Endothelial cell of umbilical vein (primary cell): ENCODE data around the gene PTPN14. TPM values are rescaled to one million over a fixed set of nuclear protein-coding genes. Genes with fewer than 3 reads are reported as not detected.

ENCODE experiments used
- BruUV-seq: library from RNA; stranded (reverse); fragments of 400-500 nt; replicated peaks from 2 replicates; lab custom pipeline; 2021; lab: Mats Ljungman, UMichigan
- CTCF ChIA-PET: fragments of 300-600, 350-600 bp; sonication (Branson Sonifier 250); formaldehyde crosslinking; loops from one replicate; lab custom pipeline; 2021; ENCODE audit warnings: antibody characterized with exemption, inconsistent platforms; lab: Charles Lee
- POLR2A ChIA-PET: fragments of 300-600, 350-600 bp; sonication (Branson Sonifier 250); formaldehyde crosslinking; loops from one replicate; lab custom pipeline; 2021; ENCODE audit warnings: antibody characterized with exemption, inconsistent platforms; lab: Charles Lee
- DNase-seq: peaks from one replicate; pipeline ENCODE4 v3.0.0-alpha.2; 2011; ENCODE audit warnings: low read depth, low spot score
- FAIRE-seq: peaks from 2 replicates; lab custom pipeline; 2011; peaks lifted over from hg19 to GRCh38; lab: Jason Lieb, UNC
- H2AFZ ChIP-seq: 2 replicates; pipeline ENCODE4 v1.6.0; 2012; ENCODE audit warnings: low read depth, low read length, control low read depth, inconsistent platforms
- H3K27ac ChIP-seq: 2 replicates; pipeline ENCODE4 v1.5.1; 2011; ENCODE audit warnings: low read depth, mild to moderate bottlenecking, control low read depth, low read length, moderate library complexity; ENCODE audit not compliant: insufficient read depth
- H3K27me3 ChIP-seq, 2 experiments: 2 replicates each; pipeline versions ENCODE4 v1.6.0 to v1.6.1; 2011; ENCODE audit warnings: low read length in 2 of 2, mixed read lengths in 1 of 2; ENCODE audit not compliant: control insufficient read depth in 2 of 2, insufficient read depth in 2 of 2
- H3K36me3 ChIP-seq, 2 experiments: 2 replicates in 1 of 2; 3 replicates in 1 of 2; pipeline ENCODE4 v1.5.1; 2011; ENCODE audit warnings: low read length in 2 of 2, mild to moderate bottlenecking in 1 of 2, moderate library complexity in 1 of 2; ENCODE audit not compliant: control insufficient read depth in 2 of 2, insufficient read depth in 2 of 2; ENCODE audit errors: extremely low read depth in 1 of 2
- H3K4me1 ChIP-seq: 3 replicates; pipeline ENCODE4 v1.5.1; 2011; ENCODE audit warnings: mild to moderate bottlenecking, low read length; ENCODE audit not compliant: control insufficient read depth, insufficient read depth; ENCODE audit errors: extremely low read depth
- H3K4me2 ChIP-seq: 2 replicates; pipeline ENCODE4 v1.6.1; 2011; ENCODE audit warnings: low read length, control low read depth, mixed read lengths; ENCODE audit not compliant: insufficient read depth
- H3K4me3 ChIP-seq, 3 experiments: fragments of 200-600 bp in 1 of 3; sonication (generic), shearing (Covaris generic) in 1 of 3; replicated peaks in 1 of 3; 2 replicates each; pipeline ENCODE4 v1.5.1; 2011 to 2016; ENCODE audit warnings: control low read depth in 3 of 3, low read length in 3 of 3, mild to moderate bottlenecking in 2 of 3, inconsistent platforms in 1 of 3, low read depth in 1 of 3, moderate library complexity in 1 of 3; ENCODE audit not compliant: insufficient read depth in 1 of 3
- H3K79me2 ChIP-seq: 2 replicates; pipeline ENCODE4 v1.6.0; 2012; ENCODE audit warnings: low read length, inconsistent platforms; ENCODE audit not compliant: control insufficient read depth, insufficient read depth
- H3K9ac ChIP-seq: replicated peaks from 2 replicates; pipeline ENCODE3; 2011; ENCODE audit warnings: low read length, control low read depth; ENCODE audit not compliant: insufficient read depth; ENCODE audit errors: extremely low read depth
- H3K9me1 ChIP-seq: replicated peaks from 3 replicates; pipeline ENCODE4 v1.6.0; 2011; ENCODE audit warnings: mild to moderate bottlenecking, low read length; ENCODE audit not compliant: control insufficient read depth, insufficient read depth; ENCODE audit errors: extremely low read depth
- H3K9me3 ChIP-seq: replicated peaks from 2 replicates; pipeline ENCODE4 v1.5.1; 2012; ENCODE audit warnings: low read length, inconsistent platforms; ENCODE audit not compliant: control insufficient read depth, insufficient read depth
- H4K20me1 ChIP-seq: replicated peaks from 2 replicates; pipeline ENCODE3; 2011; ENCODE audit warnings: mild to moderate bottlenecking, low read length; ENCODE audit not compliant: control insufficient read depth, insufficient read depth; ENCODE audit errors: extremely low read depth
- CTCF ChIP-seq, 2 donors: IDR thresholded peaks; 1 replicate in 1 of 2; 2 replicates in 1 of 2; pipeline ENCODE4 v1.5.1; 2011; ENCODE audit warnings: low read length in 2 of 2, mild to moderate bottlenecking in 2 of 2, moderate library complexity in 2 of 2, control low read depth in 1 of 2, inconsistent platforms in 1 of 2, low read depth in 1 of 2; ENCODE audit not compliant: insufficient read depth in 1 of 2; ENCODE audit errors: extremely low read depth in 1 of 2
- EZH2 ChIP-seq: IDR thresholded peaks from 2 replicates; pipeline ENCODE4 v1.6.1; 2012; ENCODE audit warnings: borderline replicate concordance, low read depth, mild to moderate bottlenecking, moderate library complexity, low read length, inconsistent platforms; ENCODE audit not compliant: severe bottlenecking
- FOS ChIP-seq: IDR thresholded peaks from 2 replicates; pipeline ENCODE4 v1.6.1; 2011; ENCODE audit warnings: mild to moderate bottlenecking, low read length, moderate library complexity, borderline replicate concordance; ENCODE audit not compliant: insufficient read depth
- GATA2 ChIP-seq: IDR thresholded peaks from 2 replicates; pipeline ENCODE4 v1.7.0; 2011; ENCODE audit warnings: low read depth, mild to moderate bottlenecking, moderate library complexity, mixed read lengths, low read length; ENCODE audit not compliant: insufficient read length, insufficient read depth
- JUN ChIP-seq: IDR thresholded peaks from 2 replicates; pipeline ENCODE4 v1.6.1; 2011; ENCODE audit warnings: borderline replicate concordance, low read depth; ENCODE audit not compliant: insufficient read length, insufficient read depth
- MAX ChIP-seq: IDR thresholded peaks from 2 replicates; pipeline ENCODE4 v1.6.1; 2011; ENCODE audit not compliant: insufficient read depth, insufficient read length
- MYC ChIP-seq: IDR thresholded peaks from one replicate; pipeline ENCODE4 v1.6.1; 2011; ENCODE audit warnings: mild to moderate bottlenecking, low read depth, low read length
- POLR2A ChIP-seq: IDR thresholded peaks from 2 replicates; pipeline ENCODE4 v1.6.1; 2012; ENCODE audit warnings: low read depth, mild to moderate bottlenecking, control low read depth, low read length
- POLR2AphosphoS5 ChIP-seq: IDR thresholded peaks from 2 replicates; pipeline ENCODE4 v1.6.1; 2012; ENCODE audit warnings: low read depth, mild to moderate bottlenecking, control low read depth, low read length, moderate library complexity; ENCODE audit not compliant: insufficient read depth
- dilution Hi-C: fragments of 300-500 bp; cut with MboI; formaldehyde crosslinking; loops from one replicate; pipeline ENCODE4 v1.15.0; 2019; ENCODE audit warnings: low sequenced_read_pairs; ENCODE audit not compliant: extremely low pct_ligation_motif_present
- intact Hi-C: fragments of 100-400 bp; cut with micrococcal nuclease; formaldehyde crosslinking; loops from one replicate; pipeline ENCODE4 v1.10.0; 2022
- polyA plus RNA-seq, 4 experiments: library from polyadenylated mRNA; depleted of rRNA in 3 of 4; stranded (reverse) in 3 of 4; unstranded in 1 of 4; fragments of >200 nt; gene quantifications; 2 replicates each; pipeline versions ENCODE4 v1.2.1 to v1.2.3, GENCODE V29; 2011 to 2012; ENCODE audit warnings: missing spikeins in 1 of 4
- total RNA-seq: library from RNA; stranded (reverse); gene quantifications from 2 replicates; pipeline ENCODE4 v1.2.3, GENCODE V29; 2021

PTPN14 gene
- total and polyA plus RNA-seq, 2 donors (not counting 3 experiments of a cell fraction or from before 2014, with no cell fraction given) = 18.5 to 93.0 TPM

- Histone ChIP-seq H3K27me3 (no peaks in the 10 kb centered on the region), H3K36me3 (no peaks in the 10 kb centered on the region), H3K27ac (no peak overlapping the region), H3K4me3 (no peak overlapping the region), H3K79me2 (no peaks in the 10 kb centered on the region), H4K20me1 (no peaks in the 10 kb centered on the region), H3K9me1 (no peaks in the 10 kb centered on the region), H3K9me3 (no peaks in the 10 kb centered on the region), H3K9ac (no peak overlapping the region), H3K4me1 (no peaks in the 10 kb centered on the region), H2AFZ (no peak overlapping the region), H3K4me2 (no peak overlapping the region)
- CTCF ChIA-PET = interaction anchor here (1.0 to 4.6 kb wide), 5 partner anchors 9 to 42 kb away, joined by 4 to 17 read pairs (median 10); no protein-coding TSS in a partner anchor
- intact Hi-C loops (no loop called here), dilution Hi-C loops (no loop called here)
- POLR2A ChIA-PET = no interaction called here
- BruUV-seq = no TSS peak
- DNase-seq (no peak), FAIRE-seq (no peak)
- TF ChIP-seq POLR2AphosphoS5 = no peak
- TF ChIP-seq MAX = no peak
- TF ChIP-seq MYC = no peak
- TF ChIP-seq POLR2A = no peak
- no peak for TF ChIP-seq GATA2
- no peak for TF ChIP-seq CTCF (IDR thresholded peaks at IDR 0.05; ENCODE audit: extremely low read depth in 1 of 2, insufficient read depth in 1 of 2, low read depth in 1 of 2, low read length in 2 of 2)
- TF ChIP-seq FOS = no peak
- no peak for TF ChIP-seq EZH2
- TF ChIP-seq JUN = no peak
Measured at GRCh38 chr1:214303141-214303930, 248.1 kb downstream of the PTPN14 start.
